ENCODE results near the gene CLEC17A. TPM values are rescaled to one million over a fixed set of nuclear protein-coding genes. Genes with fewer than 3 reads are reported as not detected.

The CLEC17A gene
- total and polyA plus RNA-seq, 11 donors = 0.10 TPM; not detected in 10

Other genes starting within 250 kb of the CLEC17A start
- gene ADGRE5, start 201.6 kb upstream of the CLEC17A start, total RNA-seq = 10 to 100 TPM; 30.1 to 92.7 (median 45.8) TPM
- 10 to 100 TPM; 10.1 to 48.5 TPM for gene ADGRE5, start 201.6 kb upstream of the CLEC17A start, polyA plus RNA-seq
- 10 to 100 TPM; 18.0 to 44.4 (median 30.2) TPM for gene DDX39A, start 163.7 kb upstream of the CLEC17A start, total RNA-seq
- 100 to 1,000 TPM in 1 of 2 donors, 10 to 100 TPM in 1; 42.4 to 109 TPM for gene DDX39A, start 163.7 kb upstream of the CLEC17A start, polyA plus RNA-seq
- gene PKN1, start 149.8 kb upstream of the CLEC17A start, total RNA-seq = 100 to 1,000 TPM; 119 to 206 (median 136) TPM
- 100 to 1,000 TPM; 109 to 126 TPM for gene PKN1, start 149.8 kb upstream of the CLEC17A start, polyA plus RNA-seq
- under 1 TPM in 1 of 9 donors, not detected in 8; 0.35 TPM for gene PTGER1, start 107.7 kb upstream of the CLEC17A start, total RNA-seq
- under 1 TPM in 1 of 2 donors, not detected in 1; 0.15 TPM for gene PTGER1, start 107.7 kb upstream of the CLEC17A start, polyA plus RNA-seq
- gene GIPC1, start 87.0 kb upstream of the CLEC17A start, total RNA-seq = 10 to 100 TPM; 44.9 to 82.7 (median 49.3) TPM
- gene GIPC1, start 87.0 kb upstream of the CLEC17A start, polyA plus RNA-seq = 10 to 100 TPM; 54.9 to 87.4 TPM
- gene DNAJB1, start 64.7 kb upstream of the CLEC17A start, total RNA-seq = 10 to 100 TPM; 34.7 to 70.6 (median 44.8) TPM
- gene DNAJB1, start 64.7 kb upstream of the CLEC17A start, polyA plus RNA-seq = 10 to 100 TPM; 27.5 to 69.1 TPM
- 10 to 100 TPM; 48.1 to 88.4 (median 71.7) TPM for gene TECR, start 53.5 kb upstream of the CLEC17A start, total RNA-seq
- gene TECR, start 53.5 kb upstream of the CLEC17A start, polyA plus RNA-seq = 100 to 1,000 TPM in 1 of 2 donors, 10 to 100 TPM in 1; 71.4 to 102 TPM
- gene NDUFB7, start 11.0 kb upstream of the CLEC17A start, total RNA-seq = 1,000 to 10,000 TPM in 1 of 9 donors, 100 to 1,000 TPM in 8; 290 to 1,084 (median 402) TPM
- gene NDUFB7, start 11.0 kb upstream of the CLEC17A start, polyA plus RNA-seq = 1,000 to 10,000 TPM in 1 of 2 donors, 100 to 1,000 TPM in 1; 782 to 1,747 TPM
- under 1 TPM in 3 of 9 donors, not detected in 6; 0.25 to 0.59 (median 0.53) TPM for gene ADGRE3, start 91.8 kb downstream of the CLEC17A start, total RNA-seq
- not detected for gene ADGRE3, start 91.8 kb downstream of the CLEC17A start, polyA plus RNA-seq
- gene ZNF333, start 107.0 kb downstream of the CLEC17A start, total RNA-seq = 10 to 100 TPM in 2 of 9 donors, 1 to 10 TPM in 7; 6.7 to 12.1 (median 8.6) TPM
- gene ZNF333, start 107.0 kb downstream of the CLEC17A start, polyA plus RNA-seq = 1 to 10 TPM; 5.0 to 8.7 TPM
- gene ADGRE2, start 195.5 kb downstream of the CLEC17A start, total RNA-seq = 10 to 100 TPM in 1 of 9 donors, 1 to 10 TPM in 3, under 1 TPM in 5; 0.40 to 11.6 (median 1.00) TPM
- under 1 TPM; 0.83 to 0.84 TPM for gene ADGRE2, start 195.5 kb downstream of the CLEC17A start, polyA plus RNA-seq

All from heart left ventricle (tissue), 11 donors.